ENCODE results near the gene CUBN.

GRCh38 chr10:16992611-16993119 lies 136.9 kb downstream of the CUBN start:
- TF ChIP-seq CTCF (IDR thresholded peaks at IDR 0.05) (no peak), MAX (CRISPR knock-in tag; IDR thresholded peaks at IDR 0.05) (no peak), NFYB (CRISPR knock-in tag; conservative IDR thresholded peaks at IDR 0.05; ENCODE audit: low read depth) (no peak)

Data from WTC11 (cell line).